ENCODE results near the gene EPS8L1. TPM values are rescaled to one million over a fixed set of nuclear protein-coding genes. Genes with fewer than 3 reads are reported as not detected.

Gene EPS8L1
- total RNA-seq, 1 experiment from 2014 or later, result 111 TPM

GRCh38 chr19:55086730-55087541 lies 11.3 kb downstream of the EPS8L1 start:
- Histone ChIP-seq H3K4me1 (replicated peaks; ENCODE audit: insufficient read depth) (no peaks in the 10 kb centered on the region), H3K9me2 (ENCODE audit: insufficient read depth) (no peaks in the 10 kb centered on the region), H3F3A (ENCODE audit: insufficient read depth, low read depth) (peaks cover 77% of the 10 kb centered on the region), H3K4me3 (no peak overlapping the region), H3K36me3 (ENCODE audit: low read depth) (peaks cover 13% of the 10 kb centered on the region), H3K79me2 (ENCODE audit: low read depth) (no peaks in the 10 kb centered on the region), H3K9me3 (ENCODE audit: insufficient read depth, low read depth) (no peaks in the 10 kb centered on the region), H3K4me2 (no peak overlapping the region), H2AFZ (no peak overlapping the region), H3K27ac (no peak overlapping the region), H3K27me3 (ENCODE audit: insufficient read depth, low read depth) (no peaks in the 10 kb centered on the region), H4K20me1 (ENCODE audit: insufficient read depth) (peaks cover 12% of the 10 kb centered on the region)
- peak in 1 of 2 experiments; percentile 3 for DNase-seq
- BruUV-seq (replicated peaks), result no TSS peak
- TF ChIP-seq EZH2 (IDR thresholded peaks at IDR 0.05; ENCODE audit: low read depth), result no peak
- TF ChIP-seq, protein P1, sequence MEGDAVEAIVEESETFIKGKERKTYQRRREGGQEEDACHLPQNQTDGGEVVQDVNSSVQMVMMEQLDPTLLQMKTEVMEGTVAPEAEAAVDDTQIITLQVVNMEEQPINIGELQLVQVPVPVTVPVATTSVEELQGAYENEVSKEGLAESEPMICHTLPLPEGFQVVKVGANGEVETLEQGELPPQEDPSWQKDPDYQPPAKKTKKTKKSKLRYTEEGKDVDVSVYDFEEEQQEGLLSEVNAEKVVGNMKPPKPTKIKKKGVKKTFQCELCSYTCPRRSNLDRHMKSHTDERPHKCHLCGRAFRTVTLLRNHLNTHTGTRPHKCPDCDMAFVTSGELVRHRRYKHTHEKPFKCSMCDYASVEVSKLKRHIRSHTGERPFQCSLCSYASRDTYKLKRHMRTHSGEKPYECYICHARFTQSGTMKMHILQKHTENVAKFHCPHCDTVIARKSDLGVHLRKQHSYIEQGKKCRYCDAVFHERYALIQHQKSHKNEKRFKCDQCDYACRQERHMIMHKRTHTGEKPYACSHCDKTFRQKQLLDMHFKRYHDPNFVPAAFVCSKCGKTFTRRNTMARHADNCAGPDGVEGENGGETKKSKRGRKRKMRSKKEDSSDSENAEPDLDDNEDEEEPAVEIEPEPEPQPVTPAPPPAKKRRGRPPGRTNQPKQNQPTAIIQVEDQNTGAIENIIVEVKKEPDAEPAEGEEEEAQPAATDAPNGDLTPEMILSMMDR (conservative IDR thresholded peaks at IDR 0.05), result no peak
- intact Hi-C loops (cut with micrococcal nuclease; ENCODE audit: unreplicated experiment), result no loop called here
- ChIA-PET POLR2A (ENCODE audit: unreplicated experiment) (interaction anchor here (0.6 kb wide), 1 partner anchor 18 kb away, joined by 3 read pairs; no protein-coding TSS in a partner anchor), CTCF (interaction anchor here (0.6 kb wide), 1 partner anchor 542 kb away, joined by 16 read pairs; no protein-coding TSS in a partner anchor)

DNA sequence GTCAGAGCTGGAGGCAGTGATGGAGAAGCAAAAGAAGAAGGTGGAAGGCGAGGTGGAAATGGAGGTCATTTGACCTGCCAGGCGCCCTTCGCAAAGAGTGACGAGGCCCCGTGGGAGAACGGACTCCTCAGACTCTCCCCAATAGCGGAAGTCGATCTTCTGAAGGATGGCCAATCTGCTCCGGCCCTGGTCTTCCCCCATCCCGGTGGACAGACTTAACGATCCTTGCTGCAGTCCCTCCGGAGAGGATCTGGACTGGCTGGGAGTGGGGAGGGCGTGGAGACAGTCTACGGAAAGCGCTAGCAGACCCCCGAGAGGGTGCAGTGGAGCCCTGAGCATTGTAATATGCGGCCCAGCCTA lies 11.9 kb downstream of the EPS8L1 start:
- no peaks in the 10 kb centered on the region for H3K4me1 ChIP-seq (replicated peaks; ENCODE audit: insufficient read depth)
- DNase-seq, result no peak
- no peaks in the 10 kb centered on the region for H3K27me3 ChIP-seq (ENCODE audit: insufficient read depth, low read depth)
- no peak overlapping the region for H3K4me2 ChIP-seq
- no peak for TF ChIP-seq EZH2 (IDR thresholded peaks at IDR 0.05; ENCODE audit: low read depth)
- TF ChIP-seq, protein P1 (conservative IDR thresholded peaks at IDR 0.05), result no peak
- H3F3A ChIP-seq (ENCODE audit: insufficient read depth, low read depth), result peaks cover 71% of the 10 kb centered on the region
- H4K20me1 ChIP-seq (ENCODE audit: insufficient read depth), result peaks cover 12% of the 10 kb centered on the region
- BruUV-seq (replicated peaks), result no TSS peak
- no peak overlapping the region for H3K4me3 ChIP-seq
- no peak overlapping the region for H3K27ac ChIP-seq
- CTCF ChIA-PET, result no interaction called here
- H2AFZ ChIP-seq, result no peak overlapping the region
- H3K9me3 ChIP-seq (ENCODE audit: insufficient read depth, low read depth), result no peaks in the 10 kb centered on the region
- intact Hi-C loops (cut with micrococcal nuclease; ENCODE audit: unreplicated experiment), result no loop called here
- H3K9me2 ChIP-seq (ENCODE audit: insufficient read depth), result no peaks in the 10 kb centered on the region
- peaks cover 7% of the 10 kb centered on the region for H3K36me3 ChIP-seq (ENCODE audit: low read depth)
- POLR2A ChIA-PET (ENCODE audit: unreplicated experiment), result no interaction called here
- H3K79me2 ChIP-seq (ENCODE audit: low read depth), result no peaks in the 10 kb centered on the region

GRCh38 chr19:55088021-55088451 lies 12.4 kb downstream of the EPS8L1 start:
- TF ChIP-seq EZH2 (IDR thresholded peaks at IDR 0.05; ENCODE audit: low read depth), result no peak
- TF ChIP-seq, protein P1 (conservative IDR thresholded peaks at IDR 0.05), result no peak
- Histone ChIP-seq H3K9me3 (ENCODE audit: insufficient read depth, low read depth) (no peaks in the 10 kb centered on the region), H2AFZ (no peak overlapping the region), H3K36me3 (ENCODE audit: low read depth) (peaks cover 7% of the 10 kb centered on the region; the same call in 1 of the 2 replicates), H3K27ac (peak overlapping the region; percentile 18; the same call in 1 of the 2 replicates), H3K4me3 (no peak overlapping the region), H3K4me1 (replicated peaks; ENCODE audit: insufficient read depth) (no peaks in the 10 kb centered on the region), H3K9me2 (ENCODE audit: insufficient read depth) (no peaks in the 10 kb centered on the region), H3K79me2 (ENCODE audit: low read depth) (no peaks in the 10 kb centered on the region), H3K27me3 (ENCODE audit: insufficient read depth, low read depth) (no peaks in the 10 kb centered on the region), H4K20me1 (ENCODE audit: insufficient read depth) (peaks cover 12% of the 10 kb centered on the region), H3F3A (ENCODE audit: insufficient read depth, low read depth) (peaks cover 66% of the 10 kb centered on the region), H3K4me2 (no peak overlapping the region)
- POLR2A ChIA-PET (ENCODE audit: unreplicated experiment), result interaction anchor here (0.6 kb wide), 1 partner anchor 34 kb away, joined by 3 read pairs; no protein-coding TSS in a partner anchor
- no TSS peak for BruUV-seq (replicated peaks)
- DNase-seq, result no peak
- CTCF ChIA-PET, result interaction anchor here (0.6 kb wide), 2 partner anchors 615 to 626 kb away, joined by 4 to 5 read pairs; partner anchors contain the start of gene CDC42EP5
- intact Hi-C loops (cut with micrococcal nuclease; ENCODE audit: unreplicated experiment), result loop anchor here (1.0 kb wide), 1 partner anchor 72 kb away; no protein-coding TSS in a partner anchor

All from PC-9 (cell line).